Glutamatergic neuron (in vitro differentiated cells): ENCODE measurements around the gene HERPUD2. TPM values are rescaled to one million over a fixed set of nuclear protein-coding genes. Genes with fewer than 3 reads are reported as not detected.

Experiments
- DNase-seq: peaks from one replicate; pipeline ENCODE4 v3.0.0; 2022
- H3K27ac Mint-ChIP-seq: one replicate; pipeline ENCODE4 v1.8.0; 2020; ENCODE audit warnings: mild to moderate bottlenecking, mixed read lengths, inconsistent platforms; ENCODE audit not compliant: unreplicated experiment
- H3K27me3 Mint-ChIP-seq: one replicate; pipeline ENCODE4 v1.8.0; 2020; ENCODE audit warnings: mild to moderate bottlenecking, moderate library complexity, mixed read lengths, inconsistent platforms; ENCODE audit not compliant: unreplicated experiment
- H3K36me3 Mint-ChIP-seq: one replicate; pipeline ENCODE4 v1.8.0; 2020; ENCODE audit warnings: mild to moderate bottlenecking, mixed read lengths, inconsistent platforms; ENCODE audit not compliant: unreplicated experiment
- H3K4me1 Mint-ChIP-seq: one replicate; pipeline ENCODE4 v1.8.0; 2020; ENCODE audit warnings: mild to moderate bottlenecking, low read depth, mixed read lengths, inconsistent platforms; ENCODE audit not compliant: unreplicated experiment
- H3K4me3 Mint-ChIP-seq: one replicate; pipeline ENCODE4 v1.8.0; 2020; ENCODE audit warnings: mild to moderate bottlenecking, mixed read lengths, inconsistent platforms; ENCODE audit not compliant: unreplicated experiment
- H3K9me3 Mint-ChIP-seq: one replicate; pipeline ENCODE4 v1.8.0; 2020; ENCODE audit warnings: mild to moderate bottlenecking, moderate library complexity, mixed read lengths, inconsistent platforms; ENCODE audit not compliant: unreplicated experiment
- CTCF ChIP-seq: fragments of 200-600 bp; sonication (generic); IDR thresholded peaks from one replicate; pipeline ENCODE4 v1.5.0; 2021; ENCODE audit not compliant: partially characterized antibody, unreplicated experiment
- total RNA-seq: library from RNA; stranded (reverse); fragmentation: NEBNext Ultra II Directional; extraction: Animal tissue kit (Norgen Biotek cat#: 25700); gene quantifications from one replicate; pipeline ENCODE4 v1.2.1, GENCODE V29; 2021; ENCODE audit not compliant: unreplicated experiment

HERPUD2 gene
- total RNA-seq, 1 donor from 2014 or later, result 28.2 TPM

DNA sequence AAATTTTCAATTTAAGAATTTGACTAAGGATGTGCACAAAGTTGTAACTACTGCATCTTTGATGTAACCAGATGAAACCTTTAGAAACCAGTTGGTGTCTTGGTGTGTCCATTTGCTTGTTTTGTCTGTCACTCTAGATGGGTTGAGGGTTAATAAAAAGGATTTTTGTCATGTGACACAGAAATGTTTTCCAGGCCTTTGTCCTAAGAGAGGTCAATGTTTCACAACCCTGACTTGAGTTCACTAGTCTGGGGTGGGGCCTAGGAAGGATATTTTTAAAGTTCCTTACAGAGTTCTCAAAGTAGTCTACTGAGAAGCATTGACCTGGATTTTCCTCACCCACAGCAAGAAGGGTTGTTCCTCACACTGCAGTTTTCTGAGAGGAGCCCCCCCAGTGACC lies 90.3 kb downstream of the HERPUD2 start:
- H3K27ac Mint-ChIP-seq, result no peak overlapping the region
- H3K9me3 Mint-ChIP-seq, result no peaks in the 10 kb centered on the region
- no peak overlapping the region for H3K4me3 Mint-ChIP-seq
- DNase-seq, result no peak
- no peak for TF ChIP-seq CTCF
- peaks cover 1% of the 10 kb centered on the region for H3K27me3 Mint-ChIP-seq
- no peaks in the 10 kb centered on the region for H3K4me1 Mint-ChIP-seq
- H3K36me3 Mint-ChIP-seq, result no peaks in the 10 kb centered on the region

DNA sequence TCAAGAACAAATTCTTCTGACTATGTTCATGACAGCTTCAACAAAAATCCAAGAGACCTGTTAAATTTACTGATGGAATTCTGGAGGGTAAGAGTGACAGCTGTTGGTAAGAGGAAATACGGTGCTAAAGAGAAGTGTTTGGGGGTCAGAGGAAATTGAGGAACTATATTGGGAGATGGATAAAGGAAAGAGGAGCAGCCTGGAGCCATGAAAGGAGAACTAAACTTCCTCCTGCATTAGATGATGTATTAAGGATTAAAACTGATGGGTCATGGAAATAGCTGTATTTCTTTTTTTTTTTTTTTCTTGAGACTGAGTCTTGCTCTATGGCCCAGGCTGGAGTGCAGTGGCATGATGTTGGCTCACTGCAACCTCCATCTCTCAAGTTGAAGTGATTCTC lies 95.3 kb downstream of the HERPUD2 start:
- Mint-ChIP-seq H3K4me3 (no peak overlapping the region), H3K36me3 (no peaks in the 10 kb centered on the region), H3K27me3 (no peaks in the 10 kb centered on the region), H3K27ac (no peak overlapping the region), H3K4me1 (no peaks in the 10 kb centered on the region), H3K9me3 (no peaks in the 10 kb centered on the region)
- DNase-seq, result no peak
- no peak for TF ChIP-seq CTCF

DNA sequence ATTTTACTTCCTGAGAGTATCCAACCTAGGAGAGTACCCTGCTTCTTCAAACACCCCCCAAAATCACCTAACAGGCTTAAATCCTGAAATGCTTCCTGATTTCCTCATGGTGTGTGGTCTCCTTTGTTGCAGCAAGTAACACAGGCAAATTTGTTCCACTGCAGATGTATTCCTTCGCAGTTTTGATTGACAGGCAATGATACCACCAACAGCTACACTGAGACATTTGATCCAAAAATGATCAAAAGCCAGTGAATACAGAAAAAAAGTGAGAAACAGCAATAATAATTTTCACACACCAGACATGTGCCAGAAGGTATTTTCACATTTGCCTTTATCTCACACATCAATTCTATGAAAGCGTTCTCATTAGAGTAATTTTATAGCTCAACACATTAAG lies 95.9 kb downstream of the HERPUD2 start:
- no peak for DNase-seq
- H3K4me1 Mint-ChIP-seq, result no peaks in the 10 kb centered on the region
- H3K27me3 Mint-ChIP-seq, result no peaks in the 10 kb centered on the region
- no peaks in the 10 kb centered on the region for H3K36me3 Mint-ChIP-seq
- H3K4me3 Mint-ChIP-seq, result no peak overlapping the region
- H3K27ac Mint-ChIP-seq, result no peak overlapping the region
- no peak for TF ChIP-seq CTCF
- H3K9me3 Mint-ChIP-seq, result no peaks in the 10 kb centered on the region

DNA sequence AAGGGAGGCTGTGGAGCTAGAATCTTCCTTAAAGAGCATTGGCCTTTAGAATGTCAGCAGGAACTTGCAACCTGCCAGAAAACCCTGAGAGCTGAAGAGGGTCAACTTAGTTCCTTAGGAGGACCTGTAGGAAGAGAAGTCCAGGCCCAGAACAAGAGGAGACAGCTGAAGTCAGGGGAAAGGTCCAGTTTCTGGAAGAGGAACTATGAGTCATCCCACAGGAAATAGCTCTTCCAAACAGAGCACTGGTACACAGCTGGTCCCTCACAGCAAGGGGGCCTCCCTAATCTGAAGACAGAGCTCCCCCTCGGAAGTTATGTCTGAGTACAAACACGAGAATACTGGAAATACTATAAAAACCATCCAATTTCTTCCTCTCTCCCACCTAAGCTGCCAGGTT lies 98.9 kb downstream of the HERPUD2 start:
- DNase-seq, result no peak
- Mint-ChIP-seq H3K4me3 (no peak overlapping the region), H3K27me3 (no peaks in the 10 kb centered on the region), H3K4me1 (no peaks in the 10 kb centered on the region), H3K27ac (no peak overlapping the region), H3K9me3 (no peaks in the 10 kb centered on the region), H3K36me3 (no peaks in the 10 kb centered on the region)
- TF ChIP-seq CTCF, result no peak

GRCh38 chr7:35593899-35594298 lies 101.0 kb downstream of the HERPUD2 start:
- Mint-ChIP-seq H3K4me3 (no peak overlapping the region), H3K36me3 (peaks cover 6% of the 10 kb centered on the region), H3K27me3 (peaks cover 3% of the 10 kb centered on the region), H3K4me1 (no peaks in the 10 kb centered on the region), H3K9me3 (peaks cover 3% of the 10 kb centered on the region), H3K27ac (no peak overlapping the region)
- DNase-seq, result peak; percentile 36
- peak; percentile 59 for TF ChIP-seq CTCF
